SH-SY5Y (cell line): ENCODE results near the gene NEDD4L.

ENCODE experiments used
- GATA2 ChIP-seq: IDR thresholded peaks from 2 replicates; pipeline ENCODE4 v1.6.1; 2011; ENCODE audit warnings: mild to moderate bottlenecking, low read depth, low read length
- GATA3 ChIP-seq: IDR thresholded peaks from 2 replicates; pipeline ENCODE4 v1.6.1; 2011; ENCODE audit warnings: low read depth, mild to moderate bottlenecking, low read length, moderate library complexity

DNA sequence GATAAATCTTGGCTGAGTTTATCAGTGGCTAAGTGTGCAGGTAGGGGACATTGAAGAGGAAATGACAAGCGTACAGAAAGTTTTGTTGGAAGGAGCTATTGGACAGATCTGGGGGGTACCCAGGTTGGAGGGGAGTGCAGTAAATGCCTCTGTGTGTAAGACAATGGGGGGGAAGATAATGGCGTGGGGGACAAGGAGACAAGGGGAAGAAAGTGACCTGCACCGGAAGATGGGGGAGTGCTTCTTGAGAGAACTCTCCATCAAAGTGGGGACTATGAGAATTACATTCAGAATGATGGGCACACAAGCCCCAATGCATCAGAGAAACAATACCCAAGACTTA, 394.9 kb downstream of the NEDD4L start:
- TF ChIP-seq GATA3 (no peak), GATA2 (no peak)
